Endothelial cell of umbilical vein (primary cell): Measurements from ENCODE around the gene CELF2. TPM values are rescaled to one million over a fixed set of nuclear protein-coding genes. Genes with fewer than 3 reads are reported as not detected.

Experiments
- BruUV-seq: library from RNA; stranded (reverse); fragments of 400-500 nt; replicated peaks from 2 replicates; lab custom pipeline; 2021; lab: Mats Ljungman, UMichigan
- CTCF ChIA-PET: fragments of 300-600, 350-600 bp; sonication (Branson Sonifier 250); formaldehyde crosslinking; loops from one replicate; lab custom pipeline; 2021; ENCODE audit warnings: antibody characterized with exemption, inconsistent platforms; lab: Charles Lee
- POLR2A ChIA-PET: fragments of 300-600, 350-600 bp; sonication (Branson Sonifier 250); formaldehyde crosslinking; loops from one replicate; lab custom pipeline; 2021; ENCODE audit warnings: antibody characterized with exemption, inconsistent platforms; lab: Charles Lee
- DNase-seq: peaks from one replicate; pipeline ENCODE4 v3.0.0-alpha.2; 2011; ENCODE audit warnings: low read depth, low spot score
- FAIRE-seq: peaks from 2 replicates; lab custom pipeline; 2011; peaks lifted over from hg19 to GRCh38; lab: Jason Lieb, UNC
- H2AFZ ChIP-seq: 2 replicates; pipeline ENCODE4 v1.6.0; 2012; ENCODE audit warnings: low read depth, low read length, control low read depth, inconsistent platforms
- H3K27ac ChIP-seq: 2 replicates; pipeline ENCODE4 v1.5.1; 2011; ENCODE audit warnings: low read depth, mild to moderate bottlenecking, control low read depth, low read length, moderate library complexity; ENCODE audit not compliant: insufficient read depth
- H3K27me3 ChIP-seq, 2 experiments: 2 replicates each; pipeline versions ENCODE4 v1.6.0 to v1.6.1; 2011; ENCODE audit warnings: low read length in 2 of 2, mixed read lengths in 1 of 2; ENCODE audit not compliant: control insufficient read depth in 2 of 2, insufficient read depth in 2 of 2
- H3K36me3 ChIP-seq, 2 experiments: 2 replicates in 1 of 2; 3 replicates in 1 of 2; pipeline ENCODE4 v1.5.1; 2011; ENCODE audit warnings: low read length in 2 of 2, mild to moderate bottlenecking in 1 of 2, moderate library complexity in 1 of 2; ENCODE audit not compliant: control insufficient read depth in 2 of 2, insufficient read depth in 2 of 2; ENCODE audit errors: extremely low read depth in 1 of 2
- H3K4me1 ChIP-seq: 3 replicates; pipeline ENCODE4 v1.5.1; 2011; ENCODE audit warnings: mild to moderate bottlenecking, low read length; ENCODE audit not compliant: control insufficient read depth, insufficient read depth; ENCODE audit errors: extremely low read depth
- H3K4me2 ChIP-seq: 2 replicates; pipeline ENCODE4 v1.6.1; 2011; ENCODE audit warnings: low read length, control low read depth, mixed read lengths; ENCODE audit not compliant: insufficient read depth
- H3K4me3 ChIP-seq, 3 experiments: fragments of 200-600 bp in 1 of 3; sonication (generic), shearing (Covaris generic) in 1 of 3; replicated peaks in 1 of 3; 2 replicates each; pipeline ENCODE4 v1.5.1; 2011 to 2016; ENCODE audit warnings: control low read depth in 3 of 3, low read length in 3 of 3, mild to moderate bottlenecking in 2 of 3, inconsistent platforms in 1 of 3, low read depth in 1 of 3, moderate library complexity in 1 of 3; ENCODE audit not compliant: insufficient read depth in 1 of 3
- H3K79me2 ChIP-seq: 2 replicates; pipeline ENCODE4 v1.6.0; 2012; ENCODE audit warnings: low read length, inconsistent platforms; ENCODE audit not compliant: control insufficient read depth, insufficient read depth
- H3K9ac ChIP-seq: replicated peaks from 2 replicates; pipeline ENCODE3; 2011; ENCODE audit warnings: low read length, control low read depth; ENCODE audit not compliant: insufficient read depth; ENCODE audit errors: extremely low read depth
- H3K9me1 ChIP-seq: replicated peaks from 3 replicates; pipeline ENCODE4 v1.6.0; 2011; ENCODE audit warnings: mild to moderate bottlenecking, low read length; ENCODE audit not compliant: control insufficient read depth, insufficient read depth; ENCODE audit errors: extremely low read depth
- H3K9me3 ChIP-seq: replicated peaks from 2 replicates; pipeline ENCODE4 v1.5.1; 2012; ENCODE audit warnings: low read length, inconsistent platforms; ENCODE audit not compliant: control insufficient read depth, insufficient read depth
- H4K20me1 ChIP-seq: replicated peaks from 2 replicates; pipeline ENCODE3; 2011; ENCODE audit warnings: mild to moderate bottlenecking, low read length; ENCODE audit not compliant: control insufficient read depth, insufficient read depth; ENCODE audit errors: extremely low read depth
- EZH2 ChIP-seq: IDR thresholded peaks from 2 replicates; pipeline ENCODE4 v1.6.1; 2012; ENCODE audit warnings: borderline replicate concordance, low read depth, mild to moderate bottlenecking, moderate library complexity, low read length, inconsistent platforms; ENCODE audit not compliant: severe bottlenecking
- FOS ChIP-seq: IDR thresholded peaks from 2 replicates; pipeline ENCODE4 v1.6.1; 2011; ENCODE audit warnings: mild to moderate bottlenecking, low read length, moderate library complexity, borderline replicate concordance; ENCODE audit not compliant: insufficient read depth
- GATA2 ChIP-seq: IDR thresholded peaks from 2 replicates; pipeline ENCODE4 v1.7.0; 2011; ENCODE audit warnings: low read depth, mild to moderate bottlenecking, moderate library complexity, mixed read lengths, low read length; ENCODE audit not compliant: insufficient read length, insufficient read depth
- JUN ChIP-seq: IDR thresholded peaks from 2 replicates; pipeline ENCODE4 v1.6.1; 2011; ENCODE audit warnings: borderline replicate concordance, low read depth; ENCODE audit not compliant: insufficient read length, insufficient read depth
- MYC ChIP-seq: IDR thresholded peaks from one replicate; pipeline ENCODE4 v1.6.1; 2011; ENCODE audit warnings: mild to moderate bottlenecking, low read depth, low read length
- POLR2A ChIP-seq: IDR thresholded peaks from 2 replicates; pipeline ENCODE4 v1.6.1; 2012; ENCODE audit warnings: low read depth, mild to moderate bottlenecking, control low read depth, low read length
- POLR2AphosphoS5 ChIP-seq: IDR thresholded peaks from 2 replicates; pipeline ENCODE4 v1.6.1; 2012; ENCODE audit warnings: low read depth, mild to moderate bottlenecking, control low read depth, low read length, moderate library complexity; ENCODE audit not compliant: insufficient read depth
- dilution Hi-C: fragments of 300-500 bp; cut with MboI; formaldehyde crosslinking; loops from one replicate; pipeline ENCODE4 v1.15.0; 2019; ENCODE audit warnings: low sequenced_read_pairs; ENCODE audit not compliant: extremely low pct_ligation_motif_present
- intact Hi-C: fragments of 100-400 bp; cut with micrococcal nuclease; formaldehyde crosslinking; loops from one replicate; pipeline ENCODE4 v1.10.0; 2022
- polyA plus RNA-seq, 4 experiments: library from polyadenylated mRNA; depleted of rRNA in 3 of 4; stranded (reverse) in 3 of 4; unstranded in 1 of 4; fragments of >200 nt; gene quantifications; 2 replicates each; pipeline versions ENCODE4 v1.2.1 to v1.2.3, GENCODE V29; 2011 to 2012; ENCODE audit warnings: missing spikeins in 1 of 4
- total RNA-seq: library from RNA; stranded (reverse); gene quantifications from 2 replicates; pipeline ENCODE4 v1.2.3, GENCODE V29; 2021
- TF ChIP-seq, protein P1 (sequence below): IDR thresholded peaks from 2 replicates; pipeline ENCODE4 v1.6.1; 2011; ENCODE audit not compliant: insufficient read depth, insufficient read length
- TF ChIP-seq, protein P2 (sequence below), 2 donors: IDR thresholded peaks; 1 replicate in 1 of 2; 2 replicates in 1 of 2; pipeline ENCODE4 v1.5.1; 2011; ENCODE audit warnings: low read length in 2 of 2, mild to moderate bottlenecking in 2 of 2, moderate library complexity in 2 of 2, control low read depth in 1 of 2, inconsistent platforms in 1 of 2, low read depth in 1 of 2; ENCODE audit not compliant: insufficient read depth in 1 of 2; ENCODE audit errors: extremely low read depth in 1 of 2

Gene CELF2
- total and polyA plus RNA-seq, 2 donors (not counting 3 experiments of a cell fraction or from before 2014, with no cell fraction given), result 21.6 to 42.6 TPM

DNA sequence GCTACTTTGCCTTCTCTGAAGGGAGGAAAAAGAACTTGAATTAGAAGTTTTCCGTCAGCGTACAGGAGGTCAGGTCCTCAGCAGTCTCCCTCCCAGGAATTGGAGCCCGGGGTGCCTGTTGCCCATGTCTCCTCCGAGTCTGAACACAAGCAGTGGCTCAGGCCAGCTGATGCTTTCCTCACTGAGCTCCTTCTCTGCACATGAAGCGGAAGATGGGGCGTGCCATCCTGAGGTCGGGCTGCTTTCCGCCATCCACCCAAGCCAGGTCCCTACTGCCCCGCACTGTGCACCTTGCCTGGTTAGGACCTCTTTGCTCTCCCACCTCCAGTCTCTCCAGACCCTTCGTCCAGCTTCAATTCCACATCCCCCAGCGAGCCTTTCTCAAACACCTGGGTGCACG lies 237.5 kb downstream of the CELF2 start:
- Histone ChIP-seq H3K9me1 (no peaks in the 10 kb centered on the region), H3K4me2 (no peak overlapping the region), H3K27ac (no peak overlapping the region), H3K9ac (no peak overlapping the region), H3K79me2 (no peaks in the 10 kb centered on the region), H2AFZ (no peak overlapping the region), H3K4me1 (no peaks in the 10 kb centered on the region), H3K36me3 (no peaks in the 10 kb centered on the region), H3K27me3 (no peaks in the 10 kb centered on the region), H3K9me3 (no peaks in the 10 kb centered on the region), H3K4me3 (no peak overlapping the region), H4K20me1 (no peaks in the 10 kb centered on the region)
- DNase-seq (no peak), FAIRE-seq (no peak)
- intact Hi-C loops, result no loop called here
- no peak for TF ChIP-seq MYC
- TF ChIP-seq, protein P1, sequence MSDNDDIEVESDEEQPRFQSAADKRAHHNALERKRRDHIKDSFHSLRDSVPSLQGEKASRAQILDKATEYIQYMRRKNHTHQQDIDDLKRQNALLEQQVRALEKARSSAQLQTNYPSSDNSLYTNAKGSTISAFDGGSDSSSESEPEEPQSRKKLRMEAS, result no peak
- TF ChIP-seq EZH2, result no peak
- no peak for TF ChIP-seq JUN
- TF ChIP-seq FOS, result no peak
- TF ChIP-seq GATA2, result no peak
- TF ChIP-seq POLR2A, result no peak
- dilution Hi-C loops, result no loop called here
- POLR2A ChIA-PET, result no interaction called here
- no TSS peak for BruUV-seq
- CTCF ChIA-PET, result no interaction called here

DNA sequence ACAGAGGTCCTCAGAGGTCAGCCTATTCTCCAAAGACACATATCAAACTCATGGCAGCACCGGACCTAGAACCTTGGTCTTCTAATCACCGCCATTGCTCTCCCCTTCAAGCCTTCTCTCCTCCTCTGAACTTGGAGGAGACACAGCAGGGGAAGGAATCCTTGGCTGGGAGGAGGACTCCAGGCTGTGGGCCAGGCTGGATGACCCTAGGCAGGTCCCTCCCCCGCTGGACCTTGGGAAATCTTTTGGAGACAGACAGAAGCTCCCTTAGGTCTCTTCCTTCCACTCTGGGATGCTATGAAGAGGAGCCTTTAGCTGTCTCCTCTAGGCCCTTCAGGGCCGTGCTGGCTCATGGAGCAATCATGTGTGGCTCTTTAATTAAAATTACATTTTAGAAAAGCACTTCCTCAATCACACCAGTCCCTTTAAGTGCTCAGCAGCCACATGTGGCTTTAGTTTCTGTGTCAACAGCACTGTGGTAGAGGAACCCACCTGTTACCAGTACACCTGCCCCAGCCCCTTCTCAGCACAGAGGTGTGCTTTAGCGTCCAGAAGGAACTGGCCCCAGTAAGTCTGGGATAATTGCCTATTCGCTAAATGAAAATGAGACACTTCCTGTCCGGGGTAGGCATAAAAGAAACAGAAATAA lies 238.2 kb downstream of the CELF2 start:
- no peak for DNase-seq
- no peak for TF ChIP-seq GATA2
- TF ChIP-seq, protein P1, result no peak
- TF ChIP-seq, protein P2, sequence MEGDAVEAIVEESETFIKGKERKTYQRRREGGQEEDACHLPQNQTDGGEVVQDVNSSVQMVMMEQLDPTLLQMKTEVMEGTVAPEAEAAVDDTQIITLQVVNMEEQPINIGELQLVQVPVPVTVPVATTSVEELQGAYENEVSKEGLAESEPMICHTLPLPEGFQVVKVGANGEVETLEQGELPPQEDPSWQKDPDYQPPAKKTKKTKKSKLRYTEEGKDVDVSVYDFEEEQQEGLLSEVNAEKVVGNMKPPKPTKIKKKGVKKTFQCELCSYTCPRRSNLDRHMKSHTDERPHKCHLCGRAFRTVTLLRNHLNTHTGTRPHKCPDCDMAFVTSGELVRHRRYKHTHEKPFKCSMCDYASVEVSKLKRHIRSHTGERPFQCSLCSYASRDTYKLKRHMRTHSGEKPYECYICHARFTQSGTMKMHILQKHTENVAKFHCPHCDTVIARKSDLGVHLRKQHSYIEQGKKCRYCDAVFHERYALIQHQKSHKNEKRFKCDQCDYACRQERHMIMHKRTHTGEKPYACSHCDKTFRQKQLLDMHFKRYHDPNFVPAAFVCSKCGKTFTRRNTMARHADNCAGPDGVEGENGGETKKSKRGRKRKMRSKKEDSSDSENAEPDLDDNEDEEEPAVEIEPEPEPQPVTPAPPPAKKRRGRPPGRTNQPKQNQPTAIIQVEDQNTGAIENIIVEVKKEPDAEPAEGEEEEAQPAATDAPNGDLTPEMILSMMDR (IDR thresholded peaks at IDR 0.05; ENCODE audit: extremely low read depth in 1 of 2, insufficient read depth in 1 of 2, low read depth in 1 of 2, low read length in 2 of 2), result no peak
- no peak for TF ChIP-seq POLR2A
- no peak for TF ChIP-seq POLR2AphosphoS5
- no peak for TF ChIP-seq FOS
- no peak for TF ChIP-seq EZH2
- TF ChIP-seq JUN, result no peak
- no peak for TF ChIP-seq MYC
- no TSS peak for BruUV-seq
- FAIRE-seq, result no peak
- dilution Hi-C loops, result no loop called here
- no peaks in the 10 kb centered on the region for H3K4me1 ChIP-seq
- H3K27me3 ChIP-seq, result no peaks in the 10 kb centered on the region
- no peaks in the 10 kb centered on the region for H3K36me3 ChIP-seq
- no peaks in the 10 kb centered on the region for H3K9me3 ChIP-seq
- no peaks in the 10 kb centered on the region for H3K9me1 ChIP-seq
- ChIA-PET CTCF (interaction anchor here (0.6 to 0.8 kb wide), 3 partner anchors 13 to 836 kb away, joined by 3 read pairs; no protein-coding TSS in a partner anchor), POLR2A (no interaction called here)
- no peak overlapping the region for H3K4me2 ChIP-seq
- no peak overlapping the region for H3K4me3 ChIP-seq
- no peaks in the 10 kb centered on the region for H4K20me1 ChIP-seq
- H3K9ac ChIP-seq, result no peak overlapping the region
- H2AFZ ChIP-seq, result no peak overlapping the region
- no peak overlapping the region for H3K27ac ChIP-seq
- no peaks in the 10 kb centered on the region for H3K79me2 ChIP-seq
- intact Hi-C loops, result no loop called here
